ENCODE results near the gene PIK3R3. TPM values are rescaled to one million over a fixed set of nuclear protein-coding genes. Genes with fewer than 3 reads are reported as not detected.

PIK3R3 gene
- total RNA-seq, 1 donor from 2014 or later: 3.3 TPM

- H3K4me3 ChIP-seq (ENCODE audit: low read depth, low read length): no peak overlapping the region
- TF ChIP-seq CTCF (conservative IDR thresholded peaks at IDR 0.05; ENCODE audit: low read depth, low read length): no peak
- DNase-seq (ENCODE audit: low read depth): no peak
These were observed 51.2 kb downstream of the PIK3R3 start for GRCh38 chr1:46081206-46081605.

GRCh38 chr1:46080257-46080656, 52.2 kb downstream of the PIK3R3 start:
- no peak overlapping the region for H3K4me3 ChIP-seq (ENCODE audit: low read depth, low read length)
- no peak for TF ChIP-seq CTCF (conservative IDR thresholded peaks at IDR 0.05; ENCODE audit: low read depth, low read length)
- DNase-seq (ENCODE audit: low read depth): no peak

- TF ChIP-seq CTCF (conservative IDR thresholded peaks at IDR 0.05; ENCODE audit: low read depth, low read length): no peak
- H3K4me3 ChIP-seq (ENCODE audit: low read depth, low read length): no peak overlapping the region
- DNase-seq (ENCODE audit: low read depth): no peak
These were observed 54.8 kb downstream of the PIK3R3 start for GRCh38 chr1:46077644-46078043.

- TF ChIP-seq CTCF (conservative IDR thresholded peaks at IDR 0.05; ENCODE audit: low read depth, low read length): no peak
- no peak overlapping the region for H3K4me3 ChIP-seq (ENCODE audit: low read depth, low read length)
- DNase-seq (ENCODE audit: low read depth): no peak
These were observed 56.1 kb downstream of the PIK3R3 start for GRCh38 chr1:46076343-46076742.

- no peak overlapping the region for H3K4me3 ChIP-seq (ENCODE audit: low read depth, low read length)
- no peak for DNase-seq (ENCODE audit: low read depth)
- no peak for TF ChIP-seq CTCF (conservative IDR thresholded peaks at IDR 0.05; ENCODE audit: low read depth, low read length)
These were observed 59.5 kb downstream of the PIK3R3 start for GRCh38 chr1:46072975-46073374.

GRCh38 chr1:46070164-46070814, 62.1 kb downstream of the PIK3R3 start:
- DNase-seq (ENCODE audit: low read depth): no peak
- H3K4me3 ChIP-seq (ENCODE audit: low read depth, low read length): no peak overlapping the region
- TF ChIP-seq CTCF (conservative IDR thresholded peaks at IDR 0.05; ENCODE audit: low read depth, low read length): no peak

GRCh38 chr1:46068525-46068924, 63.9 kb downstream of the PIK3R3 start:
- TF ChIP-seq CTCF (conservative IDR thresholded peaks at IDR 0.05; ENCODE audit: low read depth, low read length): no peak

More at GRCh38 chr1:46068525-46068924, 63.9 kb downstream of the PIK3R3 start:
- H3K4me3 ChIP-seq (ENCODE audit: low read depth, low read length): no peak overlapping the region
- no peak for DNase-seq (ENCODE audit: low read depth)
